ENCODE data around the gene WWP2.
A peak's percentile ranks its signal among the peaks of the same experiment; 100 is the strongest.
"Not testable (repeated sequence)": the region's sequence is repeated elsewhere in the genome, so short reads cannot be mapped to it uniquely, and the experiment has no call there.

WWP2 gene

GRCh38 chr16:69798466-69798865, 36.3 kb downstream of the WWP2 start:
- Mint-ChIP-seq H3K36me3 (ENCODE audit: low read depth) (peaks cover 47% of the 10 kb centered on the region), H3K9me3 (no peaks in the 10 kb centered on the region), H3K4me3 (no peak overlapping the region), H3K27ac (no peak overlapping the region), H3K4me1 (ENCODE audit: low read depth) (peaks cover 1% of the 10 kb centered on the region), H3K27me3 (no peaks in the 10 kb centered on the region)
- DNase-seq = no peak

GRCh38 chr16:69799611-69800031, 37.5 kb downstream of the WWP2 start:
- Mint-ChIP-seq H3K27ac (no peak overlapping the region), H3K9me3 (no peaks in the 10 kb centered on the region), H3K4me3 (no peak overlapping the region), H3K4me1 (ENCODE audit: low read depth) (peaks cover 1% of the 10 kb centered on the region), H3K27me3 (no peaks in the 10 kb centered on the region), H3K36me3 (ENCODE audit: low read depth) (peaks cover 54% of the 10 kb centered on the region)
- no peak for DNase-seq

GRCh38 chr16:69804297-69804696, 42.2 kb downstream of the WWP2 start:
- Mint-ChIP-seq H3K4me3 (no peak overlapping the region), H3K27me3 (no peaks in the 10 kb centered on the region), H3K4me1 (ENCODE audit: low read depth) (no peaks in the 10 kb centered on the region), H3K9me3 (no peaks in the 10 kb centered on the region), H3K27ac (no peak overlapping the region), H3K36me3 (ENCODE audit: low read depth) (peaks cover 56% of the 10 kb centered on the region)
- no peak for DNase-seq

GRCh38 chr16:69806776-69807175, 44.6 kb downstream of the WWP2 start:
- H3K4me1 Mint-ChIP-seq (ENCODE audit: low read depth); H3K9me3 Mint-ChIP-seq; H3K27ac Mint-ChIP-seq; H3K4me3 Mint-ChIP-seq; DNase-seq; H3K27me3 Mint-ChIP-seq: not testable (repeated sequence)
- peaks cover 53% of the 10 kb centered on the region for H3K36me3 Mint-ChIP-seq (ENCODE audit: low read depth)

GRCh38 chr16:69812688-69813014, 50.5 kb downstream of the WWP2 start:
- H3K4me1 Mint-ChIP-seq (ENCODE audit: low read depth) = peaks cover 1% of the 10 kb centered on the region
- peaks cover 52% of the 10 kb centered on the region for H3K36me3 Mint-ChIP-seq (ENCODE audit: low read depth)
- no peak overlapping the region for H3K27ac Mint-ChIP-seq
- no peak overlapping the region for H3K4me3 Mint-ChIP-seq
- no peak for DNase-seq
- H3K9me3 Mint-ChIP-seq = no peaks in the 10 kb centered on the region
- no peaks in the 10 kb centered on the region for H3K27me3 Mint-ChIP-seq

GRCh38 chr16:69814078-69814477, 51.9 kb downstream of the WWP2 start:
- H3K4me3 Mint-ChIP-seq = no peak overlapping the region
- DNase-seq = no peak
- no peak overlapping the region for H3K27ac Mint-ChIP-seq
- no peaks in the 10 kb centered on the region for H3K27me3 Mint-ChIP-seq
- peaks cover 54% of the 10 kb centered on the region for H3K36me3 Mint-ChIP-seq (ENCODE audit: low read depth)
- H3K9me3 Mint-ChIP-seq = no peaks in the 10 kb centered on the region
- H3K4me1 Mint-ChIP-seq (ENCODE audit: low read depth) = peaks cover 1% of the 10 kb centered on the region

- peaks cover 55% of the 10 kb centered on the region for H3K36me3 Mint-ChIP-seq (ENCODE audit: low read depth)
- H3K4me3 Mint-ChIP-seq = no peak overlapping the region
- DNase-seq = no peak
- peaks cover 1% of the 10 kb centered on the region for H3K4me1 Mint-ChIP-seq (ENCODE audit: low read depth)
- H3K27ac Mint-ChIP-seq = no peak overlapping the region
- no peaks in the 10 kb centered on the region for H3K27me3 Mint-ChIP-seq
- no peaks in the 10 kb centered on the region for H3K9me3 Mint-ChIP-seq
Measured at GRCh38 chr16:69814561-69814960, 52.4 kb downstream of the WWP2 start.

GRCh38 chr16:69815216-69815883, 53.2 kb downstream of the WWP2 start:
- H3K27ac Mint-ChIP-seq; H3K4me3 Mint-ChIP-seq; H3K27me3 Mint-ChIP-seq; H3K9me3 Mint-ChIP-seq; DNase-seq; H3K4me1 Mint-ChIP-seq (ENCODE audit: low read depth): not testable (repeated sequence)
- H3K36me3 Mint-ChIP-seq (ENCODE audit: low read depth) = peaks cover 51% of the 10 kb centered on the region

GRCh38 chr16:69816996-69817395, 54.9 kb downstream of the WWP2 start:
- no peaks in the 10 kb centered on the region for H3K27me3 Mint-ChIP-seq
- H3K27ac Mint-ChIP-seq = no peak overlapping the region
- H3K4me3 Mint-ChIP-seq = no peak overlapping the region
- DNase-seq = no peak
- H3K36me3 Mint-ChIP-seq (ENCODE audit: low read depth) = peaks cover 50% of the 10 kb centered on the region
- H3K9me3 Mint-ChIP-seq = no peaks in the 10 kb centered on the region
- H3K4me1 Mint-ChIP-seq (ENCODE audit: low read depth) = peaks cover 1% of the 10 kb centered on the region

- H3K27ac Mint-ChIP-seq = no peak overlapping the region
- no peak overlapping the region for H3K4me3 Mint-ChIP-seq
- no peaks in the 10 kb centered on the region for H3K4me1 Mint-ChIP-seq (ENCODE audit: low read depth)
- H3K36me3 Mint-ChIP-seq (ENCODE audit: low read depth) = peaks cover 45% of the 10 kb centered on the region
- no peaks in the 10 kb centered on the region for H3K9me3 Mint-ChIP-seq
- no peaks in the 10 kb centered on the region for H3K27me3 Mint-ChIP-seq
- DNase-seq = no peak
Measured at GRCh38 chr16:69818891-69819545, 56.9 kb downstream of the WWP2 start.

- H3K27ac Mint-ChIP-seq = no peak overlapping the region
- no peak overlapping the region for H3K4me3 Mint-ChIP-seq
- DNase-seq = no peak
- H3K36me3 Mint-ChIP-seq (ENCODE audit: low read depth) = peaks cover 38% of the 10 kb centered on the region
- no peaks in the 10 kb centered on the region for H3K4me1 Mint-ChIP-seq (ENCODE audit: low read depth)
- H3K27me3 Mint-ChIP-seq = no peaks in the 10 kb centered on the region
- no peaks in the 10 kb centered on the region for H3K9me3 Mint-ChIP-seq
Measured at GRCh38 chr16:69820926-69821541, 58.9 kb downstream of the WWP2 start.

- no peaks in the 10 kb centered on the region for H3K27me3 Mint-ChIP-seq
- no peak for DNase-seq
- no peak overlapping the region for H3K27ac Mint-ChIP-seq
- H3K9me3 Mint-ChIP-seq = no peaks in the 10 kb centered on the region
- H3K4me1 Mint-ChIP-seq (ENCODE audit: low read depth) = no peaks in the 10 kb centered on the region
- peaks cover 37% of the 10 kb centered on the region for H3K36me3 Mint-ChIP-seq (ENCODE audit: low read depth)
- no peak overlapping the region for H3K4me3 Mint-ChIP-seq
Measured at GRCh38 chr16:69821844-69822173, 59.7 kb downstream of the WWP2 start.

- no peak for DNase-seq
- Mint-ChIP-seq H3K27me3 (no peaks in the 10 kb centered on the region), H3K27ac (no peak overlapping the region), H3K4me1 (ENCODE audit: low read depth) (no peaks in the 10 kb centered on the region), H3K9me3 (no peaks in the 10 kb centered on the region), H3K36me3 (ENCODE audit: low read depth) (peaks cover 37% of the 10 kb centered on the region), H3K4me3 (no peak overlapping the region)
Measured at GRCh38 chr16:69822174-69822935, 60.2 kb downstream of the WWP2 start.

- no peaks in the 10 kb centered on the region for H3K4me1 Mint-ChIP-seq (ENCODE audit: low read depth)
- peaks cover 35% of the 10 kb centered on the region for H3K36me3 Mint-ChIP-seq (ENCODE audit: low read depth)
- no peaks in the 10 kb centered on the region for H3K27me3 Mint-ChIP-seq
- no peaks in the 10 kb centered on the region for H3K9me3 Mint-ChIP-seq
- no peak for DNase-seq
- peak overlapping the region; percentile 70 for H3K27ac Mint-ChIP-seq
- H3K4me3 Mint-ChIP-seq = no peak overlapping the region
Measured at GRCh38 chr16:69823831-69824563, 61.9 kb downstream of the WWP2 start.

Measured in activated T-cell treated with anti-CD3 and anti-CD28 coated beads, Interleukin-2, amount 50 U/mL, for 24 hours (primary cell).